Nephron progenitor cell (in vitro differentiated cells): ENCODE measurements around the gene DMAP1.

ENCODE experiments used
- DNase-seq: peaks from one replicate; pipeline ENCODE4 v3.0.0; 2021
- H3K27ac Mint-ChIP-seq: 2 replicates; pipeline ENCODE4 v1.8.0; 2021; ENCODE audit warnings: mild to moderate bottlenecking, moderate library complexity, mixed read lengths
- H3K27me3 Mint-ChIP-seq: 2 replicates; pipeline ENCODE4 v1.8.0; 2021; ENCODE audit warnings: mild to moderate bottlenecking, low read depth, mixed read lengths; ENCODE audit not compliant: poor library complexity
- H3K36me3 Mint-ChIP-seq: 2 replicates; pipeline ENCODE4 v1.8.0; 2021; ENCODE audit warnings: low read depth, mixed read lengths
- H3K4me1 Mint-ChIP-seq: 2 replicates; pipeline ENCODE4 v1.8.0; 2021; ENCODE audit warnings: mixed read lengths
- H3K4me3 Mint-ChIP-seq: 2 replicates; pipeline ENCODE4 v1.8.0; 2021; ENCODE audit warnings: mild to moderate bottlenecking, moderate library complexity, mixed read lengths
- H3K9me3 Mint-ChIP-seq: 2 replicates; pipeline ENCODE4 v1.8.0; 2021; ENCODE audit warnings: mild to moderate bottlenecking, moderate library complexity, mixed read lengths
- TF ChIP-seq, protein P1 (sequence below): fragments of 200-600 bp; sonication (generic); IDR thresholded peaks from 2 replicates; pipeline ENCODE4 v1.5.0; 2021; ENCODE audit warnings: antibody characterized with exemption

Gene DMAP1

DNA sequence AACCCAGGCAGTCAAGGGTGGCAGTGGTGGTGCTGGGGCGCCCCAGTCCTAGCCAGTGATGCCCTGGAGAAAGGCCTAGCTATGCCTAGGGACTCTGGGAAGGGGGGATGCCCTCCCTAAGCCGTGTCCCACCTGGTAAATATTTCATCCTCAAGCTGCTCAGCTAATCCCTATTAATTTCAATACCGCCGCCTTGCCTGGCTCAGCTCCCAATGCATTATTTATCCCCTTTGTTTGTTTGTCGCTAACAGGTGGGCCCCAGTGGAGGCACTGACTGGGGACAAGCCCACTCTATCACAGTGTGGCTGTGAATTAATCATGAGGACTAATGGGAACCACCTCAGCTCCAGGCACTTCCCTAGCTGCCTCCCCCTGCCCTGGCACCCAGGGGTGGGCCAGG, 22.5 kb downstream of the DMAP1 start:
- H3K36me3 Mint-ChIP-seq, result peaks cover 36% of the 10 kb centered on the region
- DNase-seq, result no peak
- H3K27ac Mint-ChIP-seq, result no peak overlapping the region
- H3K9me3 Mint-ChIP-seq, result no peaks in the 10 kb centered on the region
- TF ChIP-seq, protein P1, sequence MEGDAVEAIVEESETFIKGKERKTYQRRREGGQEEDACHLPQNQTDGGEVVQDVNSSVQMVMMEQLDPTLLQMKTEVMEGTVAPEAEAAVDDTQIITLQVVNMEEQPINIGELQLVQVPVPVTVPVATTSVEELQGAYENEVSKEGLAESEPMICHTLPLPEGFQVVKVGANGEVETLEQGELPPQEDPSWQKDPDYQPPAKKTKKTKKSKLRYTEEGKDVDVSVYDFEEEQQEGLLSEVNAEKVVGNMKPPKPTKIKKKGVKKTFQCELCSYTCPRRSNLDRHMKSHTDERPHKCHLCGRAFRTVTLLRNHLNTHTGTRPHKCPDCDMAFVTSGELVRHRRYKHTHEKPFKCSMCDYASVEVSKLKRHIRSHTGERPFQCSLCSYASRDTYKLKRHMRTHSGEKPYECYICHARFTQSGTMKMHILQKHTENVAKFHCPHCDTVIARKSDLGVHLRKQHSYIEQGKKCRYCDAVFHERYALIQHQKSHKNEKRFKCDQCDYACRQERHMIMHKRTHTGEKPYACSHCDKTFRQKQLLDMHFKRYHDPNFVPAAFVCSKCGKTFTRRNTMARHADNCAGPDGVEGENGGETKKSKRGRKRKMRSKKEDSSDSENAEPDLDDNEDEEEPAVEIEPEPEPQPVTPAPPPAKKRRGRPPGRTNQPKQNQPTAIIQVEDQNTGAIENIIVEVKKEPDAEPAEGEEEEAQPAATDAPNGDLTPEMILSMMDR, result no peak
- no peak overlapping the region for H3K4me3 Mint-ChIP-seq
- peaks cover 67% of the 10 kb centered on the region for H3K4me1 Mint-ChIP-seq
- peaks cover 20% of the 10 kb centered on the region for H3K27me3 Mint-ChIP-seq

GRCh38 chr1:44236490-44237272, 23.4 kb downstream of the DMAP1 start:
- Mint-ChIP-seq H3K27me3 (peaks cover 24% of the 10 kb centered on the region), H3K4me1 (peaks cover 75% of the 10 kb centered on the region), H3K4me3 (no peak overlapping the region), H3K9me3 (no peaks in the 10 kb centered on the region), H3K36me3 (peaks cover 28% of the 10 kb centered on the region), H3K27ac (no peak overlapping the region)
- TF ChIP-seq, protein P1, result no peak
- DNase-seq, result no peak

DNA sequence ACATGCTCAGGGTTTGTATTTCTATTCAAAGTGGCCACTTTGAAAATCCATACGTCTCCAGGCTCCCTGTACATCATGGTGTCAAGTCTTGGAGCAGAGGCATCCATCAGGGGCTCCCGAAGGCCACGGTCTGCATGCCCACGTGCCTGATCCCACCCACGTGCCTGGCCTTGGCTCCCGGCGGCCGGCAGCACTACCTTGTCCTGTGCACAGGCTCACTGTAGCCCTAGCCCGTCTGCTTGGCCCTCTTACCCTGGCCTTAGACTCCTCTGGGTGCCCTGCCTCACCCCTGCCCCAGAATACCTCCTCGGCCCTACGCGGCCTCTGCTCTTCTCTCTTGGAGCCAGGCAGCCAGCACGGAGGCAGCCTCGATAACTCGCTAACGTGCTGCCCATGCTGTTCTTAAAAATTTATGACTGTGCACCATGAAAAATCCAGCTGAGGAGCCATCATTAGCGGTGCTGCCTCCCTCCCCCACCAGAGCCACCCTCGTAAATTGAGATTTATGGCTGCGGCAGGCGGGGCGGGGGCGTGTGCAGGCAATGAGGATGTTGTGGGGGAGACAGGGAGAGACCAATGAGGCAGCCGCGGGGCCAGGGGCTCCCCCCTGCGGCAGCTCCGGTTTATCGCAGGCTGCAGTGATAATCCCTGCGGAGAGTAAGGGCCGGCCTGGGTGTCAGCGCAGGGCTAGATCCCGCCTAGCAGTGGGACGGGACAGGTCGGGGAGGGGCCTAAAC, 24.6 kb downstream of the DMAP1 start:
- Mint-ChIP-seq H3K4me3 (peak overlapping the region; percentile 58), H3K4me1 (peaks cover 87% of the 10 kb centered on the region), H3K27ac (peak overlapping the region; percentile 84), H3K9me3 (no peaks in the 10 kb centered on the region), H3K27me3 (peaks cover 26% of the 10 kb centered on the region), H3K36me3 (peaks cover 16% of the 10 kb centered on the region)
- peak; percentile 92 for DNase-seq
- TF ChIP-seq, protein P1, result peak; percentile 77

- TF ChIP-seq, protein P1, result no peak
- Mint-ChIP-seq H3K4me3 (no peak overlapping the region), H3K36me3 (peaks cover 9% of the 10 kb centered on the region), H3K4me1 (peaks cover 93% of the 10 kb centered on the region), H3K27me3 (peaks cover 26% of the 10 kb centered on the region), H3K27ac (no peak overlapping the region), H3K9me3 (no peaks in the 10 kb centered on the region)
- no peak for DNase-seq
These were observed 25.4 kb downstream of the DMAP1 start for GRCh38 chr1:44238660-44239059.

GRCh38 chr1:44239331-44239960, 26.2 kb downstream of the DMAP1 start:
- Mint-ChIP-seq H3K27me3 (peaks cover 26% of the 10 kb centered on the region), H3K27ac (peak overlapping the region; percentile 53), H3K4me3 (peak overlapping the region; percentile 52), H3K4me1 (peaks cover 94% of the 10 kb centered on the region), H3K36me3 (peaks cover 12% of the 10 kb centered on the region), H3K9me3 (no peaks in the 10 kb centered on the region)
- TF ChIP-seq, protein P1, result peak; percentile 16
- peak; percentile 58 for DNase-seq
